PC-9 (cell line): ENCODE measurements around the gene SELENOW. TPM values are rescaled to one million over a fixed set of nuclear protein-coding genes. Genes with fewer than 3 reads are reported as not detected.

Experiments
- BruUV-seq: library from RNA; stranded (reverse); fragments of 400-500 nt; replicated peaks from 2 replicates; lab custom pipeline; 2021; lab: Mats Ljungman, UMichigan
- CTCF ChIA-PET: fragments of 300-600 bp; sonication (Branson Sonifier 250); formaldehyde crosslinking; loops from one replicate; lab custom pipeline; 2022; ENCODE audit warnings: antibody characterized with exemption; lab: Charles Lee
- POLR2A ChIA-PET: fragments of 300-600 bp; sonication (Branson Sonifier 250); formaldehyde crosslinking; loops from one replicate; lab custom pipeline; 2022; ENCODE audit warnings: antibody characterized with exemption; ENCODE audit not compliant: unreplicated experiment; lab: Charles Lee
- DNase-seq, 2 experiments: peaks; one replicate each; pipeline versions ENCODE4 v3.0.0 to v3.0.0-alpha.2; 2015 to 2022; ENCODE audit warnings: mixed read lengths in 1 of 2
- H2AFZ ChIP-seq: fragments of 200-600 bp; sonication (generic); 2 replicates; pipeline ENCODE4 v1.8.1; 2017; ENCODE audit warnings: antibody characterized with exemption
- H3F3A ChIP-seq: fragments of 200-600 bp; sonication (generic); 2 replicates; pipeline ENCODE4 v1.8.1; 2017; ENCODE audit warnings: antibody characterized with exemption, mild to moderate bottlenecking, low read depth; ENCODE audit not compliant: insufficient read depth
- H3K27ac ChIP-seq: fragments of 200-600 bp; sonication (generic); 2 replicates; pipeline ENCODE4 v1.6.1; 2016; ENCODE audit warnings: mixed run types
- H3K27me3 ChIP-seq: fragments of 200-600 bp; sonication (generic); 2 replicates; pipeline ENCODE4 v1.6.1; 2016; ENCODE audit warnings: low read depth, mixed run types; ENCODE audit not compliant: insufficient read depth
- H3K36me3 ChIP-seq: fragments of 200-600 bp; sonication (generic); 2 replicates; pipeline ENCODE4 v1.6.1; 2016; ENCODE audit warnings: low read depth, mixed run types
- H3K4me1 ChIP-seq: fragments of 200-600 bp; sonication (generic); replicated peaks from 2 replicates; pipeline ENCODE4 v1.6.1; 2016; ENCODE audit warnings: mixed run types; ENCODE audit not compliant: insufficient read depth
- H3K4me2 ChIP-seq: fragments of 200-600 bp; sonication (generic); 2 replicates; pipeline ENCODE4 v1.6.1; 2017; ENCODE audit warnings: mixed run types
- H3K4me3 ChIP-seq: fragments of 200-600 bp; sonication (generic); 2 replicates; pipeline ENCODE4 v1.6.1; 2016; ENCODE audit warnings: mixed run types
- H3K79me2 ChIP-seq: fragments of 200-600 bp; sonication (generic); 2 replicates; pipeline ENCODE4 v1.6.1; 2017; ENCODE audit warnings: low read depth, mixed run types
- H3K9me2 ChIP-seq: fragments of 200-600 bp; sonication (generic); 2 replicates; pipeline ENCODE4 v1.8.1; 2017; ENCODE audit warnings: mild to moderate bottlenecking; ENCODE audit not compliant: insufficient read depth
- H3K9me3 ChIP-seq: fragments of 200-600 bp; sonication (generic); 2 replicates; pipeline ENCODE4 v1.8.1; 2016; ENCODE audit warnings: low read depth; ENCODE audit not compliant: insufficient read depth
- H4K20me1 ChIP-seq: fragments of 200-600 bp; sonication (generic); 2 replicates; pipeline ENCODE4 v1.8.1; 2017; ENCODE audit not compliant: insufficient read depth
- EZH2 ChIP-seq: fragments of 200-600 bp; sonication (generic); IDR thresholded peaks from 2 replicates; pipeline ENCODE4 v1.8.0; 2017; ENCODE audit warnings: antibody characterized with exemption, low read depth
- intact Hi-C: fragments of 100-400 bp; cut with micrococcal nuclease; formaldehyde crosslinking; loops from one replicate; pipeline ENCODE4 v1.10.0; 2022; ENCODE audit not compliant: unreplicated experiment
- total RNA-seq: library from RNA; stranded (reverse); gene quantifications from 2 replicates; pipeline ENCODE4 v1.2.3, GENCODE V29; 2021
- TF ChIP-seq, protein P1 (sequence below): fragments of 200-600 bp; sonication (generic); conservative IDR thresholded peaks from 2 replicates; pipeline ENCODE4 v1.6.1; 2017; ENCODE audit warnings: mixed run types, antibody characterized with exemption, mild to moderate bottlenecking, moderate library complexity

SELENOW gene
- total RNA-seq, 1 experiment from 2014 or later, result 186 TPM

DNA sequence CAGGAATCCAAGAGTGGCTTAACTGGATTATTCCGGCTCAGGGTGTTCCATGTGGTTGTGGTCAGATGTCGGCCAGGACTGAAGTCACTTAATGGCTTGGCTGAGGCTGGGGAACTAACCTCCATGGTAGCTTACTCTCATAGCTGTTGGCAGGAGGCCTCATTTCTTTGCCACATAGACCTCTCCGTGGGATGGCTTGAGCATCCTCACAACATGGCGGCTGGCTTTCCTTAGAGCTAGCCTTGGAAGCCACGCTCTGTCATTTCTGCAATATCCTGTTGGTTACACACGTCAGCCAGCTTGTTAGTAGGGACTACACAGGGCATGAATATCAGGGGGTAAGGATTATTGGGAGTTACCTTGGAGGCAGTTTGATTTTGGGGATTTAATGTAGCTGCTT, 48.3 kb downstream of the SELENOW start:
- no peaks in the 10 kb centered on the region for H3K4me1 ChIP-seq
- no peaks in the 10 kb centered on the region for H3K36me3 ChIP-seq
- H3K9me2 ChIP-seq, result no peaks in the 10 kb centered on the region
- no peaks in the 10 kb centered on the region for H3K9me3 ChIP-seq
- no peak for TF ChIP-seq EZH2
- TF ChIP-seq, protein P1, sequence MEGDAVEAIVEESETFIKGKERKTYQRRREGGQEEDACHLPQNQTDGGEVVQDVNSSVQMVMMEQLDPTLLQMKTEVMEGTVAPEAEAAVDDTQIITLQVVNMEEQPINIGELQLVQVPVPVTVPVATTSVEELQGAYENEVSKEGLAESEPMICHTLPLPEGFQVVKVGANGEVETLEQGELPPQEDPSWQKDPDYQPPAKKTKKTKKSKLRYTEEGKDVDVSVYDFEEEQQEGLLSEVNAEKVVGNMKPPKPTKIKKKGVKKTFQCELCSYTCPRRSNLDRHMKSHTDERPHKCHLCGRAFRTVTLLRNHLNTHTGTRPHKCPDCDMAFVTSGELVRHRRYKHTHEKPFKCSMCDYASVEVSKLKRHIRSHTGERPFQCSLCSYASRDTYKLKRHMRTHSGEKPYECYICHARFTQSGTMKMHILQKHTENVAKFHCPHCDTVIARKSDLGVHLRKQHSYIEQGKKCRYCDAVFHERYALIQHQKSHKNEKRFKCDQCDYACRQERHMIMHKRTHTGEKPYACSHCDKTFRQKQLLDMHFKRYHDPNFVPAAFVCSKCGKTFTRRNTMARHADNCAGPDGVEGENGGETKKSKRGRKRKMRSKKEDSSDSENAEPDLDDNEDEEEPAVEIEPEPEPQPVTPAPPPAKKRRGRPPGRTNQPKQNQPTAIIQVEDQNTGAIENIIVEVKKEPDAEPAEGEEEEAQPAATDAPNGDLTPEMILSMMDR, result no peak
- H3K27me3 ChIP-seq, result peaks cover 64% of the 10 kb centered on the region
- no peak for DNase-seq
- no TSS peak for BruUV-seq
- POLR2A ChIA-PET, result interaction anchor here (0.6 to 0.7 kb wide), 2 partner anchors 73 to 600 kb away, joined by 3 to 7 read pairs; no protein-coding TSS in a partner anchor
- H2AFZ ChIP-seq, result no peak overlapping the region
- H3K27ac ChIP-seq, result no peak overlapping the region
- no peaks in the 10 kb centered on the region for H3F3A ChIP-seq
- intact Hi-C loops, result no loop called here
- no peak overlapping the region for H3K4me2 ChIP-seq
- CTCF ChIA-PET, result interaction anchor here (0.5 kb wide), 1 partner anchor 399 kb away, joined by 7 read pairs; no protein-coding TSS in a partner anchor
- no peak overlapping the region for H3K4me3 ChIP-seq
- H4K20me1 ChIP-seq, result no peaks in the 10 kb centered on the region
- H3K79me2 ChIP-seq, result no peaks in the 10 kb centered on the region

DNA sequence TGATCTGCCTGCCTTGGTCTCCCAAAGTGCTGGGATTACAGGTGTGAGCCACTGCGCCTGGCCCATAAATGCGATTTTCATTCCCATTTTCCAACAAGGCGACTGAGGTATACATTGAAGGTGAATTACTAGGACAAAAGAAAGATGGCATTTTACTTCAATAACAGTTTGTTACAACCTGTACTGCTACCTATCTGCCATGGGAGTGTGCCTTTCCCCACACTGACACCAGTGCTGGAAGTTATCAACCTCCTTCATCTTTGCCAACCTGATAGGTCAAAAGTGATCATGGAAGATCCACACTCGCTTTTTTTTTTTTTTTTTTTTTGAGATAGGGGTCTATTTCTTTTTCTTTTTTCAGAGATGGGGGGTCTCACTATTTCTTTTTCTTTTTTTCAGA, 54.2 kb downstream of the SELENOW start:
- no TSS peak for BruUV-seq
- intact Hi-C loops, result no loop called here
- no peaks in the 10 kb centered on the region for H4K20me1 ChIP-seq
- H2AFZ ChIP-seq, result no peak overlapping the region
- no peaks in the 10 kb centered on the region for H3K36me3 ChIP-seq
- ChIA-PET POLR2A (no interaction called here), CTCF (no interaction called here)
- no peak overlapping the region for H3K4me3 ChIP-seq
- H3K27me3 ChIP-seq, result peaks cover 34% of the 10 kb centered on the region
- no peak for DNase-seq
- TF ChIP-seq, protein P1, result no peak
- TF ChIP-seq EZH2, result no peak
- H3K9me2 ChIP-seq, result no peaks in the 10 kb centered on the region
- no peaks in the 10 kb centered on the region; the same call in 1 of the 2 replicates for H3K9me3 ChIP-seq
- H3K4me1 ChIP-seq, result no peaks in the 10 kb centered on the region
- H3K79me2 ChIP-seq, result no peaks in the 10 kb centered on the region
- no peak overlapping the region for H3K4me2 ChIP-seq
- H3K27ac ChIP-seq, result no peak overlapping the region
- peaks cover 2% of the 10 kb centered on the region; the same call in 1 of the 2 replicates for H3F3A ChIP-seq

Other genes starting within 250 kb of the SELENOW start
- not detected in 2 replicates for gene ZNF541, start 205.6 kb upstream of the SELENOW start, total RNA-seq
- 9.6 and 14.4 TPM in 2 replicates for gene BICRA, start 169.6 kb upstream of the SELENOW start, total RNA-seq
- gene EHD2, start 65.3 kb upstream of the SELENOW start, total RNA-seq, result 25.6 and 36.6 TPM in 2 replicates
- 225 and 296 TPM in 2 replicates for gene NOP53, start 33.2 kb upstream of the SELENOW start, total RNA-seq
- not detected in 2 replicates for gene TPRX1, start 25.8 kb downstream of the SELENOW start, total RNA-seq
- not detected in 2 replicates for gene CRX, start 43.2 kb downstream of the SELENOW start, total RNA-seq
- not detected in 2 replicates for gene TPRX2, start 80.5 kb downstream of the SELENOW start, total RNA-seq
- not detected in 2 replicates for gene SULT2A1, start 107.6 kb downstream of the SELENOW start, total RNA-seq
- not detected in 2 replicates for gene BSPH1, start 213.5 kb downstream of the SELENOW start, total RNA-seq
- gene ELSPBP1, start 215.9 kb downstream of the SELENOW start, total RNA-seq, result not detected in 2 replicates